RPMI7951 (cell line): ENCODE results near the gene JMJD6. TPM values are rescaled to one million over a fixed set of nuclear protein-coding genes. Genes with fewer than 3 reads are reported as not detected.
A peak's percentile ranks its signal among the peaks of the same experiment; 100 is the strongest.

ENCODE experiments used
- DNase-seq: peaks from one replicate; pipeline ENCODE4 v3.0.0-alpha.2; 2012; ENCODE audit warnings: low read depth
- total RNA-seq: library from RNA; depleted of rRNA; stranded (reverse); fragments of >200 nt; shearing (Covaris generic); gene quantifications from 2 replicates; pipeline ENCODE4 v1.2.3, GENCODE V29; 2014; rRNA removed

The JMJD6 gene
- total RNA-seq, 1 experiment from 2014 or later, result 24.9 TPM

- DNase-seq, result no peak
Observed at GRCh38 chr17:76679239-76679638, 47.2 kb downstream of the JMJD6 start.

- DNase-seq, result no peak
Observed at GRCh38 chr17:76678330-76678729, 48.1 kb downstream of the JMJD6 start.

- no peak for DNase-seq
Observed at GRCh38 chr17:76677406-76677805, 49.0 kb downstream of the JMJD6 start.

GRCh38 chr17:76676629-76677028, 49.8 kb downstream of the JMJD6 start:
- no peak for DNase-seq

GRCh38 chr17:76675648-76676047, 50.8 kb downstream of the JMJD6 start:
- DNase-seq, result no peak

- no peak for DNase-seq
Observed at GRCh38 chr17:76674600-76674999, 51.8 kb downstream of the JMJD6 start.

GRCh38 chr17:76673729-76674128, 52.7 kb downstream of the JMJD6 start:
- DNase-seq, result peak; percentile 86

- no peak for DNase-seq
Observed at GRCh38 chr17:76672892-76673291, 53.5 kb downstream of the JMJD6 start.

- peak; percentile 41 for DNase-seq
Observed at GRCh38 chr17:76672270-76672851, 54.0 kb downstream of the JMJD6 start.

- DNase-seq, result no peak
Observed at GRCh38 chr17:76671912-76672262, 54.5 kb downstream of the JMJD6 start.

GRCh38 chr17:76671123-76671911, 55.1 kb downstream of the JMJD6 start:
- peak; percentile 100 for DNase-seq

- no peak for DNase-seq
Observed at GRCh38 chr17:76670718-76671122, 55.7 kb downstream of the JMJD6 start.

GRCh38 chr17:76670020-76670717, 56.2 kb downstream of the JMJD6 start:
- DNase-seq, result no peak

Other genes with a start within 250 kb of the JMJD6 start
- 22.6 and 24.0 TPM in 2 replicates for gene RHBDF2, start 225.2 kb downstream of the JMJD6 start, total RNA-seq
- 1.1 and 2.0 TPM in 2 replicates for gene CYGB, start 188.9 kb downstream of the JMJD6 start, total RNA-seq
- under 0.01 and 0.48 TPM in 2 replicates for gene PRCD, start 186.6 kb downstream of the JMJD6 start, total RNA-seq
- 10.7 and 11.4 TPM in 2 replicates for gene ST6GALNAC2, start 140.7 kb downstream of the JMJD6 start, total RNA-seq
- not detected in 2 replicates for gene ST6GALNAC1, start 82.8 kb downstream of the JMJD6 start, total RNA-seq
- 59.6 and 59.9 TPM in 2 replicates for gene MXRA7, start 15.6 kb downstream of the JMJD6 start, total RNA-seq
- 47.9 and 56.9 TPM in 2 replicates for gene METTL23, start 233 bp upstream of the JMJD6 start, total RNA-seq
- 232 and 251 TPM in 2 replicates for gene SRSF2, start 10.7 kb upstream of the JMJD6 start, total RNA-seq
- gene MFSD11, start 11.5 kb upstream of the JMJD6 start, total RNA-seq, result 23.0 and 23.4 TPM in 2 replicates
- gene MGAT5B, start 141.8 kb upstream of the JMJD6 start, total RNA-seq, result 4.9 and 6.9 TPM in 2 replicates